ENCODE measurements around the gene GPC4.

The GPC4 gene

GRCh38 chrX:133415276-133416105 lies at the start of gene GPC4:
GPC4 (minus strand) TSS chrX:133415489; CDS start chrX:133414965, 524 bp downstream.
- peak within 1 kb of the TSS; percentile 26 to 30 for H3K4me3 ChIP-seq (replicated peaks in 1 of 2; ENCODE audit: low read depth in 2 of 2, low read length in 2 of 2)
- no peak for TF ChIP-seq CTCF (IDR thresholded peaks at IDR 0.05; ENCODE audit: low read depth, low read length)

GRCh38 chrX:133461231-133461630 lies 45.9 kb upstream of the GPC4 start:
- DNase-seq (ENCODE audit: low read depth in 2 of 2), result no peak
- TF ChIP-seq CTCF (IDR thresholded peaks at IDR 0.05; ENCODE audit: low read depth, low read length), result no peak
- no peak overlapping the region for H3K4me3 ChIP-seq (replicated peaks in 1 of 2; ENCODE audit: low read depth in 2 of 2, low read length in 2 of 2)

More at GRCh38 chrX:133415276-133416105, at the start of gene GPC4:
- peak in 1 of 2 donors; percentile 23 for DNase-seq (ENCODE audit: low read depth in 2 of 2)

- H3K4me3 ChIP-seq (replicated peaks in 1 of 2; ENCODE audit: low read depth in 2 of 2, low read length in 2 of 2), result no peak overlapping the region
- DNase-seq (ENCODE audit: low read depth in 2 of 2), result no peak
- no peak for TF ChIP-seq CTCF (IDR thresholded peaks at IDR 0.05; ENCODE audit: low read depth, low read length)
These were observed 39.6 kb upstream of the GPC4 start for GRCh38 chrX:133454924-133455323.

GRCh38 chrX:133454491-133454914 lies 39.2 kb upstream of the GPC4 start:
- no peak overlapping the region for H3K4me3 ChIP-seq (replicated peaks in 1 of 2; ENCODE audit: low read depth in 2 of 2, low read length in 2 of 2)
- no peak for DNase-seq (ENCODE audit: low read depth in 2 of 2)
- no peak for TF ChIP-seq CTCF (IDR thresholded peaks at IDR 0.05; ENCODE audit: low read depth, low read length)

GRCh38 chrX:133448512-133449076 lies 33.3 kb upstream of the GPC4 start:
- no peak for DNase-seq (ENCODE audit: low read depth in 2 of 2)
- H3K4me3 ChIP-seq (replicated peaks in 1 of 2; ENCODE audit: low read depth in 2 of 2, low read length in 2 of 2), result no peak overlapping the region
- TF ChIP-seq CTCF (IDR thresholded peaks at IDR 0.05; ENCODE audit: low read depth, low read length), result no peak

GRCh38 chrX:133444952-133445831 lies 29.9 kb upstream of the GPC4 start:
- no peak for TF ChIP-seq CTCF (IDR thresholded peaks at IDR 0.05; ENCODE audit: low read depth, low read length)
- no peak overlapping the region for H3K4me3 ChIP-seq (replicated peaks in 1 of 2; ENCODE audit: low read depth in 2 of 2, low read length in 2 of 2)
- DNase-seq (ENCODE audit: low read depth in 2 of 2), result no peak

All from cardiac fibroblast (primary cell).